SJSA1 (cell line): ENCODE data around the gene SALL1. TPM values are rescaled to one million over a fixed set of nuclear protein-coding genes. Genes with fewer than 3 reads are reported as not detected.

Source experiments
- DNase-seq, 2 experiments: peaks; one replicate each; pipeline ENCODE4 v3.0.0-alpha.2; 2015 to 2020; ENCODE audit warnings: low spot score in 2 of 2, low read depth in 1 of 2
- H3K27ac ChIP-seq: fragments of 250-450 bp; sonication (Bioruptor Pico); 2 replicates; pipeline ENCODE4 v1.5.1; 2020; ENCODE audit warnings: mild to moderate bottlenecking, moderate library complexity
- H3K27me3 ChIP-seq: fragments of 250-450 bp; sonication (Bioruptor Pico); replicated peaks from 2 replicates; pipeline ENCODE4 v1.5.1; 2020; ENCODE audit warnings: mild to moderate bottlenecking, moderate library complexity
- H3K36me3 ChIP-seq: fragments of 250-450 bp; sonication (Bioruptor Pico); 2 replicates; pipeline ENCODE4 v1.5.1; 2020; ENCODE audit warnings: mild to moderate bottlenecking
- H3K4me1 ChIP-seq: fragments of 250-450 bp; sonication (Bioruptor Pico); replicated peaks from 2 replicates; pipeline ENCODE4 v1.6.1; 2021; ENCODE audit warnings: mild to moderate bottlenecking
- H3K4me3 ChIP-seq: fragments of 250-450 bp; sonication (Bioruptor Pico); 2 replicates; pipeline ENCODE4 v1.5.1; 2020; ENCODE audit warnings: mild to moderate bottlenecking
- H3K9me3 ChIP-seq: fragments of 250-450 bp; sonication (Bioruptor Pico); replicated peaks from 2 replicates; pipeline ENCODE4 v1.5.1; 2020; ENCODE audit warnings: mild to moderate bottlenecking
- total RNA-seq: library from RNA; depleted of rRNA; stranded (reverse); fragments of >200 nt; shearing (Covaris generic); gene quantifications from 2 replicates; pipeline ENCODE4 v1.2.3, GENCODE V29; 2014

The SALL1 gene
- total RNA-seq, 1 experiment from 2014 or later: 13.3 TPM

DNA sequence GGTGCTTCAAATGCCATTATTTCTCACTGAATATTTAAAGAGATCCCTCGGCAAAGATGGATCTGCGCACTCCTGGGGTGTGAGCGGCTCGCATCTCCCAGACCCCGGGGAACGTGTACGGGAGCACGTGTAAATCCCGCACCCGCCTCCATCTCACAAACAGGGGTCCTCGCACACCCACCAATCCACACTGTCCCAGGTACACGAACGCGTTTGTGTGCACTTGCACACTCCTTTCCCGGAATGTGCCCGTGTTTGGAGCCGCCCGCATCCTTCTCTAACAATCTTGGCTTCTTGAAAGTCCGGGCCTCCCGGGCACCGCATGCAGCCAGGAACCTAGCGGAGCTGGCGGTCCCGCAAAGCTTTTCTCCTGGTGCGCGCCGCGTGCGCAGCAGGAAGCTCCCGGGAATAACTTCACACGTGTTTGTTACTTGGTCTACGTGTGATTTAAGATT lies 2.5 kb upstream of the SALL1 start:
- H3K4me3 ChIP-seq: peak overlapping the region; percentile 85
- peaks cover 34% of the 10 kb centered on the region for H3K4me1 ChIP-seq
- peak overlapping the region; percentile 89 for H3K27ac ChIP-seq
- H3K27me3 ChIP-seq: no peaks in the 10 kb centered on the region
- H3K36me3 ChIP-seq: peaks cover 24% of the 10 kb centered on the region
- no peak for DNase-seq
- no peaks in the 10 kb centered on the region for H3K9me3 ChIP-seq

DNA sequence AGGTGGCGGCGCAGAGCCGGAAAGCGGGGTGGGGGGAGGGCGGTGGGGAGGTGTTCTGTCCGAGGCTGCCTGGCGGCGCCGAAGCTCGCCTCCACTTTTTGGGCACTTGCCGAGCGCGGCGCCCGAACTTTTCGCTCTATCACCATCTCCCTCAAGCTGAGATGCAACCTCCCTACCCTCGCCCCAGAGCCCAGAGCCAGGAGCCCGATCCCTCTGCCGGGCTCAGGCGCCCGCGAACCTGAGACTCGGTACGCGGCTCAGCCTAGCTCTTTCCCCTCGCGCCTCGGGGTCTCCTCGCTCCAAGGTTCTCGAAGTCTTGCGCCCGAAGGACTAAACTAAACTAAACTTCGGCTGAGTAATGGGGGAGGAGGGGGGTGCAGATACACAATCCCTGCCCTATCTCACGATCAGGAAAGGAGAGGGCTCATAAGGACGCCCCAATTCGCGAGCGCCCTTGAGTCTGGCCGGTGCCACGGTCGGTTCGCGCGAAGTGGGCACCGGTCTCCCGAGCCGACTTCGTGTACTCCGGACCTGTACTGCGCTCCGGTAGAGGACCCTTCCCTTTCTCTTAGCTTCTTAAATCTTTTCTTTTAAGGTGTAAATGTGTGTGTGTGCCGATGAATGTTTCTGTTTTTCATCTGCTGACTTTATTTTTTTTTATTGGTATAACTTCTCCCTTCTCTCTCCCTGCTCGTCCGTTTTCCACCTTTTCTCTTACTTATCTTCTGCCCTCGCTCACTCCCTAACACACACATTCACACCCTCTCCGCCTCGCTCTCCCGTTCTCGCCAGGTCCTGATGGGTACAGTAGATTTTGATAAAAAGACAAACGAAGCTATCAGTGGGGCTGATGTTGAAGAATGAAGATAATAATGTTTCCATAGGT lies 1.9 kb upstream of the SALL1 start:
- H3K4me3 ChIP-seq: peak overlapping the region; percentile 85
- no peaks in the 10 kb centered on the region for H3K27me3 ChIP-seq
- peaks cover 28% of the 10 kb centered on the region for H3K36me3 ChIP-seq
- peak in 1 of 2 experiments; percentile 81 for DNase-seq
- peaks cover 36% of the 10 kb centered on the region for H3K4me1 ChIP-seq
- H3K27ac ChIP-seq: peak overlapping the region; percentile 89
- H3K9me3 ChIP-seq: no peaks in the 10 kb centered on the region

DNA sequence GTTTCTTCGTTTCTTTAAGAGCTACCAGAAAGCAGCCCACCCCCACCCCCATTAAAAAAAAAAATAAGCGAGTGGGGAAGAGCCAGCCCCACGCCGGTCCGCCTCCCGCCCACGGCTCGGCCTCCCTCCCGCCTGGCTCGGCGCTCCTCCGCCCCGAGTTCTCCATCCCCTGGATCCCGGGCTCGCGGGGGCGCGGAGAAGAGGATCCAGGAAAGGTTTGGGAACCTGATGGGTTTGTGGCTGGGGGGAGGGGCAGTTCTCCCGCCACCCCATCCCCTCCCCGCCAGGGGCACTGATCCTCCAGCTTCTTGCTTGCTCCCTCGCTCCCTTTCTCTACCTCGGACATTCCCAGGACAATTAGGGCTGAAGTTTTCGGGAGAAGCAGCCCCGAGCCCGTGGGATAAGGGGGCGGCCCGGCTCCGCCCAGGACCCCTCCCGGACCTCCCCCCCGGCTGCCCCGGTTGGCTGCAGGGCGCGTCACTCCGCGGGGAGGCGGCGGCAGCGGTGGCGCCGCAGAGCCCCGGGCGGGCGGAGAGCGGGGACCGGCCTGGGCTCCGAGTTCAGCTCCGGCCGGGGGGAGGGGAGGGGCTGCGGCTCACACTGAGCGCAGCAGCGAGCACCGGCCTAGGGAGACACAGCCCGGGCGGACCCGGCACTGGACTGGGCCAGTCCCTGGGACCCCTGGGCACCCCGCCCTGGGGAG lies 1.0 kb upstream of the SALL1 start:
- H3K27ac ChIP-seq: peak overlapping the region; percentile 89
- H3K27me3 ChIP-seq: no peaks in the 10 kb centered on the region
- peaks cover 33% of the 10 kb centered on the region for H3K36me3 ChIP-seq
- peak overlapping the region; percentile 85 for H3K4me3 ChIP-seq
- H3K9me3 ChIP-seq: no peaks in the 10 kb centered on the region
- peaks cover 36% of the 10 kb centered on the region for H3K4me1 ChIP-seq
- peak; percentile 95 to 99 for DNase-seq

DNA sequence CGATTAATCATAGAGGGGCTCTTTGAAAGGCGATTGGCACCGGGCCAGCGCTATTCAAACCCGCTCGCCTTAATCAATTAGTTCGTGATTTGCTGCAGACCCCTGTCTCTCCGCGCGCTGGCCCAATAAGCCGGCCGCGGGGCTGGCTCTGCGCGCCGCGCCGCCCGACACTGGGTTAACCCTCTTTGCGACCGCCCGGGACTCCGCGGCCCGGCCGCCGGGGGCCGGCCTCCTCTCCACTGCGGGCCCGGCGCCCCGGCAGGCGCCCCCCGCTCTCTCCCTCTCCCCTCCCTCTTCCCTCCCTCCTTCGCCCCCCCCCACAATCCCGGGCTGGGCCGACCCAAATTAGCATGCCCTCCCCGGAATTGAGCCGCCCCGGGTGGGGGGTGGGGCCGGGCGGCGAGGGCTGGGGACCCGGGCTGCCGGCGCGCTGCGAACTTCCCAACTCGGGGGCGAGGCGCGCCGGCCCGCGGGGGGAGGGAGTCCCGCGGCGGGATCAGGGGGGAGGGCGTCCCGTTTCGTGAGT lies 428 bp upstream of the SALL1 start:
- peak; percentile 78 to 88 for DNase-seq
- Histone ChIP-seq H3K4me3 (peak overlapping the region; percentile 85), H3K4me1 (peaks cover 36% of the 10 kb centered on the region), H3K9me3 (no peaks in the 10 kb centered on the region), H3K27ac (peak overlapping the region; percentile 89), H3K27me3 (no peaks in the 10 kb centered on the region), H3K36me3 (peaks cover 37% of the 10 kb centered on the region)

DNA sequence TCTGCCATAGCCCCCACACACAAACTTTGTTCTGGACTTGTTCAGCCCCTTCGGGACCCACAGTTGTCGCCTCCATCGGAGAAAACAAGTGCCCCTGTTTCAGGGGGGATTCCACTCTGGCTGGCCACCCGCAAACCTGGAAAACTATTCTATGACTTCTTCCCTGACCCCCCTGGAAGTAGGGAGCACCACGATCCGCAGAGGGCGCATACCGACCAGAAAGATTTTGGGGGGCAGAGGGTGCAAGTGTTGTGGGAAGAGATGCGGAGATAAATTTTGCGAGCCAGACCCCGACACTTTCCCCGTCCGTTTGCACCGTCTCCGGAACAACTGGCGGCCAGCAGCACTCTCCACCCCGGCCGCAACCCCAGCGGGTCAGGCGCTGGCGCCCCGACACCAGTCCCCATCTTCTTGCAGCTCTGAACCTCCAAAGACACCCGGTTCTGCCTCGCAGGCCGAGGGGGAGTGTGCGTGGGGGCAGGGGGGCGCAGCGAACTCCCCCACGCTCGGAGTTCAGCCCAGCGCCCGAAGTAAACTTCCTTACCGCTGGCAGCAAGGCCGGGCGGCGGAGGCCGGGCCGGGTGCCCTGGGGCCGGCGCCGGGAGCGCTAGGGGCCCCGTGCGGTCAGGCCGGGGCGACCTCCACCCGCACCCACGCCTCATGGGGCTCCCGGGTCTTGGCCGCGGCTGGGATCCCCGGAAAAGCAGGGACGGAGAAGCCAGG lies 744 bp downstream of the SALL1 start:
- Histone ChIP-seq H3K27ac (peak overlapping the region; percentile 89), H3K27me3 (no peaks in the 10 kb centered on the region), H3K4me3 (peak overlapping the region; percentile 85), H3K36me3 (peaks cover 40% of the 10 kb centered on the region), H3K9me3 (no peaks in the 10 kb centered on the region), H3K4me1 (peaks cover 46% of the 10 kb centered on the region)
- peak; percentile 47 to 57 for DNase-seq

DNA sequence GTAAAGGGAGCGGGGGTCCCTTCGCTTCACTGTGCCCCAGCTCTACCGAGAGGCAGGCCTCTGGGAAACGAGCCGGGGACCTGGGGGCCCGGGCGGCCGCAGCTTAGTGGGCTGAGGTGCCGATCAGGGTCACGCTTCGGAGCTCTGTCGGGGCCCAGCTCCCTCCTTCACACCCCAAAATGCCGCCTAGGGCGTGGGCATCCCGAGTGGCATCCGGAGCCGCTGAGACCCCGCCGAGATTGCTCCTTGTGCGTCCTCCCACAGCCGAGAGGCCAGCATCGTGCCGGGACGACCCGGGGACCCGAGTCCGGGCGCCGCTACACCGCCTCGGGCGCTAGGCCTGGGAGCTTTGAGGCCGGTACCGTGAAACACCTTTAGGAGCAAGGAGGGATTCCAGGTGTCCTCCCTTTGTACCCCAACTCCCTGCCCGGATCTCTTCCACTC lies 1.3 kb downstream of the SALL1 start:
- DNase-seq: peak in 1 of 2 experiments; percentile 52
- no peaks in the 10 kb centered on the region for H3K27me3 ChIP-seq

DNA sequence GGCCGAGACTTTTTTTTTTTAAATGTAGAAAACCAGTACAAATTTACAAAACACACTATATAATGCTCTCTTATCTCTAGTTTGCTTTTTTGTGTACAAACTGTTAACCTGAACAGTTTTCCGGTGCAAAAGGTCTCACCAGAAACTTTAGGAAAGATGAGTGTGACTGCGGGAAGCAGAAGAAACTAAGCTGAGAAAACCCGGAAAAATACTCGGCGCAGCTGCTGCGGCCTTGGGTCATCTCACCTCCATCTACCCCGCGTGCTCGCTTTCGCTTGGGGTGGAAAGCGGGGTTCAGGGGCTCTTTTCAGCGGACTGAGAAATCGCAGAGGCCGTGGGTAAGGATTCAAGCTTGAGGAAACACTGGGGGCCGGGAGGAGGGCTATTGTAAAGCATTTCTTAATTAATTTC lies 1.8 kb downstream of the SALL1 start:
- Histone ChIP-seq H3K27me3 (no peaks in the 10 kb centered on the region), H3K4me3 (peak overlapping the region; percentile 85), H3K36me3 (peaks cover 46% of the 10 kb centered on the region), H3K27ac (peak overlapping the region; percentile 89), H3K9me3 (no peaks in the 10 kb centered on the region), H3K4me1 (peaks cover 49% of the 10 kb centered on the region)
- DNase-seq: peak in 1 of 2 experiments; percentile 64

More for the DNA sequence above, 1.3 kb downstream of the SALL1 start:
- Histone ChIP-seq H3K4me1 (peaks cover 47% of the 10 kb centered on the region), H3K4me3 (peak overlapping the region; percentile 85), H3K36me3 (peaks cover 44% of the 10 kb centered on the region), H3K9me3 (no peaks in the 10 kb centered on the region), H3K27ac (peak overlapping the region; percentile 89)

DNA sequence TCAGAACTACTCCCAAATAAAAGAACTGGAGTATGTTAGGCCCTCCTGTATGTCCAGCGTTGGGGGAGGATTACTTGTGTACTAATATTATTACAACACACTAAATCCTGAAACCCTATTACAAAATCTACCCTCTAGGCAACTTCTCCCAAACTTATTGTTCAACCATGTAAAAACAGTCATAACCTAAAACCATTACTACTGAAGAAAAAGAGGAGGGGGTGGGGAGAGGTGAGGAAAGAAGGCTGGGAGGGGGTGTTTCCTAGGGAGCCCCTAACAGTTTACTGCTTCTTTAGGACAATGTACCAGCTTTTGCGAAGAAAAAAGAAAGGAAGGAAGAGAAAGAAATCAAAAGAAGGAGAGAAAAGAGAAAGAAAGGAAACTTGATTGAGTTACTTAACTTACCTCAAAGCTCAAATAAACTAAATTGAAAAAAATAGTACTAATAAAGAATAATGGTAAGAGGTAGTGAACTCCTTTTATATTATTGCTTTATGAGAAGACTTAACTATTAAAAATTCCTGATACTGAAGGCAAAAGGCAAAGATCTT lies 2.3 kb downstream of the SALL1 start:
- Histone ChIP-seq H3K27ac (peak overlapping the region; percentile 89), H3K4me1 (peaks cover 53% of the 10 kb centered on the region), H3K4me3 (peak overlapping the region; percentile 85), H3K27me3 (no peaks in the 10 kb centered on the region), H3K9me3 (no peaks in the 10 kb centered on the region), H3K36me3 (peaks cover 46% of the 10 kb centered on the region)
- DNase-seq: peak in 1 of 2 experiments; percentile 47

DNA sequence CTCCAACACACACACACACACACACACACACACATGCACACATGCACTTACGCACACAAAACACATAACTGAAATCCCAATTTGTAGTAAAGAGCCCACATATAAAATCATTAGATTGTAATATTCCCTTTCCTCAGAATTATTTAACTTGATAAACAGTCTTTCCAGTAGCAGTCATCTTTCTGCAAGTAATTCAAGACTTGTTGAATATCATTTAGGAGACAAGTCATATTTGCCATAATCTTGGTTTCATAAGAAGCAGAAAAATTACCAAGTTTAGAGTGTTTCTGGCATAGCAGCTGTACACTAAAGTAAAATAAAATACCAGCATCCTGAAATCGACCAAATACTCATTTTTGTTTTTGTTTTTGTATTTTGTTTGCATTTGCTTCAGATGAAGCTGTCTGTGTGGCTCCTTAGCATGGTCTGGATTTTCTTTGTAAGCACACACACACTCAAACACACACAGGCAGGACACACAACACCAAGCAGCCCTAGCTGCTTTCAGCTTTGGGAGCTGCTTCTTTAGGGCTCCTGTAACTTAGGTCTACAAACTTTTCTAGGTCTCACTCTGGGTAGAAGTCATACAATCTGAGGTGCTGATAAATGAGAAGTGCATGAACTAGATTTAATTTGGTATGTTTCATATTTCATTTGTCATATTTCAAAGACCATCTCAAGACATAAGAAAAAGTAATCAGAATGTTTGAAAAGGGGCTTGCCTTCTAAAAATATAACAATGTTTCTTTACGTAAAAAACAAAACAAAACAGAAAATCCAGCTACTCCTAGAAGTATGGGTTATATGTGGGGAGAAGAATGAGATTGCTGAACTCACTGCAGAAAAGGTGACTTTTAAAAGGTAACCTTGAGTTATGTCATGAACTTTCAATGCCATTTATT lies 3.0 kb downstream of the SALL1 start:
- H3K36me3 ChIP-seq: peaks cover 46% of the 10 kb centered on the region
- H3K9me3 ChIP-seq: no peaks in the 10 kb centered on the region
- peak in 1 of 2 experiments; percentile 57 for DNase-seq
- H3K27ac ChIP-seq: peak overlapping the region; percentile 89
- peak overlapping the region; percentile 85 for H3K4me3 ChIP-seq
- no peaks in the 10 kb centered on the region for H3K27me3 ChIP-seq
- peaks cover 55% of the 10 kb centered on the region for H3K4me1 ChIP-seq

DNA sequence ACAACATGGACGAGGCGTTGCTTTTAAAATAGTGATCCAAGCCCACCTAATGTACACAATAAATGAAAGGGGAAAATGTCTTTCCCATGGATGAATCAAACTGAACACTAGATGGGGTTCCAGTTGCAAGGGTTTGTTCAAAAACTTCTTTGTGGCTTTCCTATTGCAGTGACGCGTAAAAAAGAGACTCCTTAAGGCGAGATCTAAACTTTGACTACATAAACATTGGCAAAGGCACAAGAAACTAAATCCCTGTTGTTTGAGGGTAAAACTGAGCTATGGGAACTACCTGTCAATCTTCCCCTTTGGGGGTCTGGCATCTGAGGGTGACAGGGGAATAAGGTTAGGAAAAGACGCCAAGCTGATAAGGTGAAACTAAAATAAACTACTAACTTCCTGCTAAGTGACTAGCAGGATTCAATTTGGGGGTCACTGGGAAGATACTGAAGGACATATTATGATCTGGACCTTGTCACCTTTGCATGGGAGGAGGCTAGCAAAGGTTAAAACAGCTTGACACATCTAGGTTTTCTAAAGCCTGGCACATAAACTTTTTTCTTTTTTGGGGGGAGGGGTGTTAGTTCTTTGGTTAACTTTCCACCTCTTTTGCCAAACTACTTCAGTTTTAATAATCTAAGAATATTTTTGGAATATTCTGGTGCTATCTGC lies 4.7 kb downstream of the SALL1 start:
- Histone ChIP-seq H3K36me3 (peaks cover 61% of the 10 kb centered on the region), H3K27ac (peak overlapping the region; percentile 89), H3K4me3 (peak overlapping the region; percentile 5; the same call in 1 of the 2 replicates), H3K9me3 (no peaks in the 10 kb centered on the region), H3K27me3 (no peaks in the 10 kb centered on the region), H3K4me1 (peaks cover 62% of the 10 kb centered on the region)
- peak in 1 of 2 experiments; percentile 77 for DNase-seq

DNA sequence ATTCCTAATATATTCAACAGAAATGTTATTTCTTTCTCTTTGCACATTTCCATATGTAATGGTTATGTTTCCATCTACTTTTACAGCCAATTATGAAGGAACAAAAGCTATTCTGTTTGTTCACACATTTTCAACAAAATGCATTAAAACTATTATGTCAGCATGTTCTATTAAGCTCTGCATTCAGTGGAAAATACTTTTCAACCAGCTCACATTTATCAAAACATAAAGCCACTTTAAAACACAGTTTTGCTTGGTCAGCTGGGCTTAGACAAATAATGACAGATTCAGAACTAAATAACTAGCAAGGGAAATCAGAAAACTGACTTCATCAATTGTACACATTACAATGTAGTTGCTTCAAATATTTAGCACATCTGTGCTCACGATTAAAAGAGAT lies 6.9 kb downstream of the SALL1 start:
- H3K4me1 ChIP-seq: peaks cover 62% of the 10 kb centered on the region
- no peaks in the 10 kb centered on the region for H3K27me3 ChIP-seq
- H3K9me3 ChIP-seq: no peaks in the 10 kb centered on the region
- H3K36me3 ChIP-seq: peaks cover 65% of the 10 kb centered on the region
- no peak overlapping the region for H3K4me3 ChIP-seq
- peak in 1 of 2 experiments; percentile 22 for DNase-seq
- H3K27ac ChIP-seq: 0 out of 2 replicates have a peak overlapping the region, but pooled peaks have one; percentile 7
